HepG2 (cell line): ENCODE measurements around the gene MCC. TPM values are rescaled to one million over a fixed set of nuclear protein-coding genes. Genes with fewer than 3 reads are reported as not detected.

Experiments used
- ATAC-seq: fragments of 200-7000 bp; cut with Tn5 transposase; 3 replicates; pipeline ENCODE4 v1.9.1; 2020; ENCODE audit warnings: mild to moderate bottlenecking, moderate library complexity
- BruUV-seq: library from RNA; stranded (reverse); fragments of 400-500 nt; replicated peaks from 2 replicates; lab custom pipeline; 2021; lab: Mats Ljungman, UMichigan
- CTCF ChIA-PET: fragments of 300-600 bp; formaldehyde crosslinking; extraction: SDS; loops from one replicate; lab custom pipeline; 2021; ENCODE audit warnings: low total read pairs, inconsistent platforms, low intra/inter-chr PET ratio; lab: Yijun Ruan, JAX
- POLR2A ChIA-PET: fragments of 350-600 bp; sonication (Branson Sonifier 250); formaldehyde crosslinking; loops from one replicate; lab custom pipeline; 2020; ENCODE audit warnings: antibody characterized with exemption, inconsistent platforms; lab: Yijun Ruan, JAX
- DNase-seq: peaks from one replicate; pipeline ENCODE4 v3.0.0-alpha.2; 2015; ENCODE audit warnings: low spot score
- FAIRE-seq: peaks from 3 replicates; lab custom pipeline; 2011; peaks lifted over from hg19 to GRCh38; lab: Jason Lieb, UNC
- H2AFZ ChIP-seq: one replicate; pipeline ENCODE4 v1.6.1; 2011; ENCODE audit warnings: low read length, inconsistent platforms
- H3K27ac ChIP-seq: fragments of 300-600 bp; 3 replicates; pipeline ENCODE4 v1.8.0; 2011; ENCODE audit warnings: mixed run types, mild to moderate bottlenecking, mixed read lengths, low read length, inconsistent platforms; ENCODE audit not compliant: insufficient read depth; ENCODE audit errors: extremely low read length
- H3K27me3 ChIP-seq, 2 experiments: fragments of 200-600 bp in 1 of 2; 2 replicates in 1 of 2; 3 replicates in 1 of 2; pipeline versions ENCODE4 v1.6.0 to v1.8.0; 2011; ENCODE audit warnings: low read length in 2 of 2, mild to moderate bottlenecking in 2 of 2, moderate library complexity in 2 of 2, inconsistent platforms in 1 of 2; ENCODE audit not compliant: insufficient read depth in 2 of 2, control insufficient read depth in 1 of 2
- H3K36me3 ChIP-seq, 2 experiments: fragments of 200-600 bp in 1 of 2; replicated peaks in 1 of 2; 2 replicates in 1 of 2; 3 replicates in 1 of 2; pipeline versions ENCODE4 v1.5.1 to v1.8.0; 2011; ENCODE audit warnings: low read length in 2 of 2, inconsistent platforms in 1 of 2; ENCODE audit not compliant: insufficient read depth in 2 of 2, control insufficient read depth in 1 of 2
- H3K4me1 ChIP-seq: 2 replicates; pipeline ENCODE4 v1.5.1; 2012; ENCODE audit warnings: low read length, inconsistent platforms; ENCODE audit not compliant: insufficient read depth
- H3K4me2 ChIP-seq: 2 replicates; pipeline ENCODE4 v1.6.0; 2011; ENCODE audit warnings: low read depth, low read length, inconsistent platforms
- H3K4me3 ChIP-seq, 3 experiments: fragments of 200-600 bp in 1 of 3; sonication (generic), shearing (Covaris generic) in 1 of 3; replicated peaks in 1 of 3; 2 replicates each; pipeline ENCODE4 v1.5.1; 2011 to 2016; ENCODE audit warnings: low read length in 3 of 3, inconsistent platforms in 2 of 3, low read depth in 2 of 3, mild to moderate bottlenecking in 2 of 3, control low read depth in 1 of 3, mixed read lengths in 1 of 3; ENCODE audit not compliant: insufficient read depth in 1 of 3
- H3K79me2 ChIP-seq: one replicate; pipeline ENCODE4 v1.6.1; 2011; ENCODE audit warnings: low read length, inconsistent platforms; ENCODE audit not compliant: insufficient read depth
- H3K9ac ChIP-seq: 2 replicates; pipeline ENCODE4 v1.6.0; 2011; ENCODE audit warnings: mild to moderate bottlenecking, low read depth, low read length, inconsistent platforms; ENCODE audit not compliant: insufficient read depth
- H3K9me3 ChIP-seq: 2 replicates; pipeline ENCODE4 v1.5.1; 2012; ENCODE audit warnings: mild to moderate bottlenecking, low read length
- H4K20me1 ChIP-seq: 2 replicates; pipeline ENCODE4 v1.6.0; 2011; ENCODE audit warnings: inconsistent platforms, mild to moderate bottlenecking, low read length, moderate library complexity; ENCODE audit not compliant: insufficient read depth
- CBX5 ChIP-seq: sonication (generic); formaldehyde crosslinking; IDR thresholded peaks from 2 replicates; pipeline ENCODE4 v1.4.0; 2020; ENCODE audit warnings: missing genetic modification reagents, borderline replicate concordance
- GATA4 ChIP-seq: sonication (generic); IDR thresholded peaks from 2 replicates; pipeline ENCODE4 v1.6.1; 2016; ENCODE audit warnings: antibody characterized with exemption, low read depth, borderline replicate concordance
- GATAD2A ChIP-seq: IDR thresholded peaks from 2 replicates; pipeline ENCODE4 v1.6.1; 2016
- HNRNPLL ChIP-seq: fragments of 200-400 bp; formaldehyde crosslinking; IDR thresholded peaks from 2 replicates; pipeline ENCODE4 v1.6.1; 2017; ENCODE audit warnings: mild to moderate bottlenecking, low read depth, low read length; ENCODE audit not compliant: poor library complexity, severe bottlenecking
- MIER3 ChIP-seq: IDR thresholded peaks from 2 replicates; pipeline ENCODE4 v1.6.1; 2016; ENCODE audit warnings: missing compliant biosample characterization, borderline replicate concordance
- SPEN ChIP-seq: sonication (generic); formaldehyde crosslinking; IDR thresholded peaks from 2 replicates; pipeline ENCODE4 v1.5.1; 2020; ENCODE audit warnings: low read depth, mild to moderate bottlenecking, missing genetic modification reagents
- TBX3 ChIP-seq: fragments of 450-650 bp; IDR thresholded peaks from 2 replicates; pipeline ENCODE4 v1.6.1; 2017; ENCODE audit warnings: antibody characterized with exemption, mild to moderate bottlenecking, inconsistent platforms, borderline replicate concordance
- ZBTB20 ChIP-seq: sonication (generic); formaldehyde crosslinking; IDR thresholded peaks from 2 replicates; pipeline ENCODE4 v1.8.1; 2023; ENCODE audit warnings: missing genetic modification reagents, low read depth, mild to moderate bottlenecking, borderline replicate concordance
- ZNF331 ChIP-seq: sonication (generic); formaldehyde crosslinking; IDR thresholded peaks from 2 replicates; pipeline ENCODE4 v1.4.0; 2020; ENCODE audit warnings: missing genetic modification reagents
- ZNF451 ChIP-seq: sonication (generic); formaldehyde crosslinking; IDR thresholded peaks from 2 replicates; pipeline ENCODE4 v1.5.0; 2020; ENCODE audit warnings: mild to moderate bottlenecking, missing genetic modification reagents
- ZNF563 ChIP-seq: sonication (generic); formaldehyde crosslinking; IDR thresholded peaks from 2 replicates; pipeline ENCODE4 v1.8.0; 2022; ENCODE audit warnings: mild to moderate bottlenecking, moderate library complexity, missing genetic modification reagents
- ZNF772 ChIP-seq: sonication (generic); formaldehyde crosslinking; IDR thresholded peaks from 2 replicates; pipeline ENCODE4 v1.5.0; 2020; ENCODE audit warnings: mild to moderate bottlenecking, missing genetic modification reagents
- ZNF782 ChIP-seq: sonication (generic); formaldehyde crosslinking; IDR thresholded peaks from 2 replicates; pipeline ENCODE4 v1.4.0; 2020; ENCODE audit warnings: missing genetic modification reagents, mild to moderate bottlenecking, borderline replicate concordance
- ZSCAN30 ChIP-seq: sonication (generic); formaldehyde crosslinking; IDR thresholded peaks from 2 replicates; pipeline ENCODE4 v1.5.0; 2020; ENCODE audit warnings: mild to moderate bottlenecking, missing genetic modification reagents
- WGBS: methylation state at CpG from one replicate; pipeline ENCODE4 v1.1.6; 2017; ENCODE audit warnings: low lambda C conversion rate; 5-methylcytosine and 5-hydroxymethylcytosine counted together
- in situ Hi-C: cut with HindIII; loops from 2 replicates; pipeline ENCODE4 v1.10.0; 2017; ENCODE audit warnings: low pct_unique_long_range_greater_than_20kb; ENCODE audit not compliant: extremely low pct_ligation_motif_present
- intact Hi-C: fragments of 100-400 bp; cut with micrococcal nuclease; formaldehyde crosslinking; loops from one replicate; pipeline ENCODE4 v1.10.0; 2022; ENCODE audit not compliant: unreplicated experiment
- polyA plus RNA-seq, 8 experiments: library from polyadenylated mRNA; depleted of rRNA in 3 of 8; stranded (reverse) in 7 of 8; unstranded in 1 of 8; fragments of >200 nt; fragmentation: Illumina TruSeq in 4 of 8; extraction: Trizol in 4 of 8; gene quantifications; 2 replicates each; pipeline versions ENCODE4 v1.2.1 to v1.2.3, GENCODE V29; 2011 to 2016; ENCODE audit warnings: low read depth in 4 of 8, missing spikeins in 1 of 8, mixed read lengths in 1 of 8; ENCODE audit not compliant: insufficient read depth in 1 of 8
- total RNA-seq, 5 experiments: library from RNA; depleted of rRNA; stranded (reverse); fragments of >200 nt; fragmentation: Illumina TruSeq; extraction: Trizol; gene quantifications; 2 replicates each; pipeline ENCODE4 v1.2.3, GENCODE V29; 2016; ENCODE audit warnings: low read depth in 1 of 5
- TF ChIP-seq, protein P1 (sequence below): fragments of 450-650 bp; IDR thresholded peaks from 2 replicates; pipeline ENCODE4 v1.6.1; 2016
- TF ChIP-seq, protein P2 (sequence below): sonication (generic); formaldehyde crosslinking; IDR thresholded peaks from 2 replicates; pipeline ENCODE4 v1.4.0; 2020; ENCODE audit warnings: missing genetic modification reagents, borderline replicate concordance
- TF ChIP-seq, protein P3 (sequence below): sonication (generic); formaldehyde crosslinking; IDR thresholded peaks from 2 replicates; pipeline ENCODE4 v1.9.0; 2021; ENCODE audit warnings: missing genetic modification reagents, mild to moderate bottlenecking, borderline replicate concordance
- TF ChIP-seq, protein P4 (sequence below): sonication (generic); formaldehyde crosslinking; IDR thresholded peaks from 2 replicates; pipeline ENCODE4 v1.4.0; 2020; ENCODE audit warnings: missing genetic modification reagents

The MCC gene
- total and polyA plus RNA-seq, 2 of the 13 experiments (the other 11 are each of a cell fraction or from before 2014, with no cell fraction given) = 0.55 to 2.4 TPM

DNA sequence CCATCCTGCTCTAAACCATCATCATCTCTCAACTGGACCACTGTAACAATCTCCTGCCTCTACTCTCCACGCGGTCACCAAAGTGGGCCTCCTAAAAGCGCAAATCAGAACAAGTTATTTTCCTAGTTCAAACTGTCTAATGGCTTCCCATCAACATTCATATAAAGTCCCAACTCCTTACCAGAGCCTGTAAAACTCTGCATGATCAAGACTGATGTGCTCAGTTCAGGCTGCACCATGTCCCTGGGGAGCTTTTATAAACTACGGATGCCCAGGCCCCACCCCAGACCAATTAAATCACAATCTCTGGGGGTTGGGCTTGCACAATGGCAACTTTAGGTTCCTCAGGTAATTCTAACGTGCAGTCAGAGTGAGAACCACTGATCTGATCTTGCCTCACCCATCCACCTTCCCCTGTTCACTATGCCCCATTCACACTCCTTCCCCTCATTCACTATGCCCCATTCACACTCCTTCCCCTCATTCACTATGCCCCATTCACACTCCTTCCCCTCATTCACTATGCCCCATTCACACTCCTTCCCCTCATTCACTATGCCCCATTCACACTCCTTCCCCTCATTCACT lies 382.5 kb downstream of the MCC start (continued):
- TF ChIP-seq, protein P1, sequence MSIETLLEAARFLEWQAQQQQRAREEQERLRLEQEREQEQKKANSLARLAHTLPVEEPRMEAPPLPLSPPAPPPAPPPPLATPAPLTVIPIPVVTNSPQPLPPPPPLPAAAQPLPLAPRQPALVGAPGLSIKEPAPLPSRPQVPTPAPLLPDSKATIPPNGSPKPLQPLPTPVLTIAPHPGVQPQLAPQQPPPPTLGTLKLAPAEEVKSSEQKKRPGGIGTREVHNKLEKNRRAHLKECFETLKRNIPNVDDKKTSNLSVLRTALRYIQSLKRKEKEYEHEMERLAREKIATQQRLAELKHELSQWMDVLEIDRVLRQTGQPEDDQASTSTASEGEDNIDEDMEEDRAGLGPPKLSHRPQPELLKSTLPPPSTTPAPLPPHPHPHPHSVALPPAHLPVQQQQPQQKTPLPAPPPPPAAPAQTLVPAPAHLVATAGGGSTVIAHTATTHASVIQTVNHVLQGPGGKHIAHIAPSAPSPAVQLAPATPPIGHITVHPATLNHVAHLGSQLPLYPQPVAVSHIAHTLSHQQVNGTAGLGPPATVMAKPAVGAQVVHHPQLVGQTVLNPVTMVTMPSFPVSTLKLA = no peak
- no peak for TF ChIP-seq ZNF782
- TF ChIP-seq TBX3 = no peak
- no peak for TF ChIP-seq ZNF563 (CRISPR knock-in tag)
- TF ChIP-seq, protein P2, sequence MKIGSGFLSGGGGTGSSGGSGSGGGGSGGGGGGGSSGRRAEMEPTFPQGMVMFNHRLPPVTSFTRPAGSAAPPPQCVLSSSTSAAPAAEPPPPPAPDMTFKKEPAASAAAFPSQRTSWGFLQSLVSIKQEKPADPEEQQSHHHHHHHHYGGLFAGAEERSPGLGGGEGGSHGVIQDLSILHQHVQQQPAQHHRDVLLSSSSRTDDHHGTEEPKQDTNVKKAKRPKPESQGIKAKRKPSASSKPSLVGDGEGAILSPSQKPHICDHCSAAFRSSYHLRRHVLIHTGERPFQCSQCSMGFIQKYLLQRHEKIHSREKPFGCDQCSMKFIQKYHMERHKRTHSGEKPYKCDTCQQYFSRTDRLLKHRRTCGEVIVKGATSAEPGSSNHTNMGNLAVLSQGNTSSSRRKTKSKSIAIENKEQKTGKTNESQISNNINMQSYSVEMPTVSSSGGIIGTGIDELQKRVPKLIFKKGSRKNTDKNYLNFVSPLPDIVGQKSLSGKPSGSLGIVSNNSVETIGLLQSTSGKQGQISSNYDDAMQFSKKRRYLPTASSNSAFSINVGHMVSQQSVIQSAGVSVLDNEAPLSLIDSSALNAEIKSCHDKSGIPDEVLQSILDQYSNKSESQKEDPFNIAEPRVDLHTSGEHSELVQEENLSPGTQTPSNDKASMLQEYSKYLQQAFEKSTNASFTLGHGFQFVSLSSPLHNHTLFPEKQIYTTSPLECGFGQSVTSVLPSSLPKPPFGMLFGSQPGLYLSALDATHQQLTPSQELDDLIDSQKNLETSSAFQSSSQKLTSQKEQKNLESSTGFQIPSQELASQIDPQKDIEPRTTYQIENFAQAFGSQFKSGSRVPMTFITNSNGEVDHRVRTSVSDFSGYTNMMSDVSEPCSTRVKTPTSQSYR = no peak
- TF ChIP-seq ZSCAN30 (CRISPR knock-in tag) = no peak
- no peak for TF ChIP-seq ZNF451 (CRISPR knock-in tag)
- TF ChIP-seq HNRNPLL = no peak

DNA sequence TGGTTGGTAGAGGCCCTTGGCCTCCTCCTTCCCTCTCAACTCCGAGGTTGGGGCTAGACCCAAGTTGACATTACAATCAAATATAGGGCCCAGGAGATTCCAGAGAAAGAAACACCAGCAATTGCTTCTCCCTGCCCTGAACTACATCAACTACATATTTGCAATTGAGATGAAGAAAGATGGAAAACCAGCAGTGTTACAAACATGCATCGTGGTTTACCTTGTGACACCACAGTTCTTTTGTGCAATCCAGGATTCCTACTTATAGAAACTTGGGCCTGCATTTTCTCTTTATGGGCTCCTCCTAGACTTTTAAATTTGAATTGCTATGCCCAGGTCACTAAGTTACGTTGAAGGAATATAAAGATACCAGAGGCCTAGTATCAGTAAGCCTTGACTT lies 384.9 kb downstream of the MCC start:
- H3K4me2 ChIP-seq = no peak overlapping the region
- no peak overlapping the region for H2AFZ ChIP-seq
- in situ Hi-C loops = no loop called here
- H4K20me1 ChIP-seq = no peaks in the 10 kb centered on the region
- H3K4me3 ChIP-seq = no peak overlapping the region
- intact Hi-C loops = no loop called here
- BruUV-seq = no TSS peak
- 69% methylated on average over 3 of the region's 3 CpGs for whole genome bisulfite sequencing
- no peaks in the 10 kb centered on the region for H3K27me3 ChIP-seq
- H3K9ac ChIP-seq = no peak overlapping the region
- no peak for DNase-seq
- no peaks in the 10 kb centered on the region for H3K9me3 ChIP-seq
- ChIA-PET POLR2A (no interaction called here), CTCF (no interaction called here)
- H3K4me1 ChIP-seq = peaks cover 6% of the 10 kb centered on the region
- ATAC-seq = no peak
- H3K36me3 ChIP-seq = no peaks in the 10 kb centered on the region; a peak in 1 of 5 replicates
- no peak overlapping the region for H3K27ac ChIP-seq
- FAIRE-seq = no peak
- H3K79me2 ChIP-seq = no peaks in the 10 kb centered on the region
- TF ChIP-seq, protein P3, sequence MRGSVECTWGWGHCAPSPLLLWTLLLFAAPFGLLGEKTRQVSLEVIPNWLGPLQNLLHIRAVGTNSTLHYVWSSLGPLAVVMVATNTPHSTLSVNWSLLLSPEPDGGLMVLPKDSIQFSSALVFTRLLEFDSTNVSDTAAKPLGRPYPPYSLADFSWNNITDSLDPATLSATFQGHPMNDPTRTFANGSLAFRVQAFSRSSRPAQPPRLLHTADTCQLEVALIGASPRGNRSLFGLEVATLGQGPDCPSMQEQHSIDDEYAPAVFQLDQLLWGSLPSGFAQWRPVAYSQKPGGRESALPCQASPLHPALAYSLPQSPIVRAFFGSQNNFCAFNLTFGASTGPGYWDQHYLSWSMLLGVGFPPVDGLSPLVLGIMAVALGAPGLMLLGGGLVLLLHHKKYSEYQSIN (CRISPR knock-in tag) = no peak
- no peak for TF ChIP-seq GATAD2A
- no peak for TF ChIP-seq ZNF772
- no peak for TF ChIP-seq ZNF331 (CRISPR knock-in tag)
- TF ChIP-seq, protein P4, sequence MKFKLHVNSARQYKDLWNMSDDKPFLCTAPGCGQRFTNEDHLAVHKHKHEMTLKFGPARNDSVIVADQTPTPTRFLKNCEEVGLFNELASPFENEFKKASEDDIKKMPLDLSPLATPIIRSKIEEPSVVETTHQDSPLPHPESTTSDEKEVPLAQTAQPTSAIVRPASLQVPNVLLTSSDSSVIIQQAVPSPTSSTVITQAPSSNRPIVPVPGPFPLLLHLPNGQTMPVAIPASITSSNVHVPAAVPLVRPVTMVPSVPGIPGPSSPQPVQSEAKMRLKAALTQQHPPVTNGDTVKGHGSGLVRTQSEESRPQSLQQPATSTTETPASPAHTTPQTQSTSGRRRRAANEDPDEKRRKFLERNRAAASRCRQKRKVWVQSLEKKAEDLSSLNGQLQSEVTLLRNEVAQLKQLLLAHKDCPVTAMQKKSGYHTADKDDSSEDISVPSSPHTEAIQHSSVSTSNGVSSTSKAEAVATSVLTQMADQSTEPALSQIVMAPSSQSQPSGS = no peak
- no peak for TF ChIP-seq MIER3
- no peak for TF ChIP-seq SPEN (CRISPR knock-in tag)
- no peak for TF ChIP-seq GATA4
- no peak for TF ChIP-seq ZBTB20 (CRISPR knock-in tag)
- no peak for TF ChIP-seq CBX5 (CRISPR knock-in tag)
